H9 (cell line): ENCODE measurements around the gene MRPL57. TPM values are rescaled to one million over a fixed set of nuclear protein-coding genes. Genes with fewer than 3 reads are reported as not detected.

Experiments used
- DNase-seq: peaks from one replicate; pipeline ENCODE4 v3.0.0-alpha.2; 2017
- H2AFZ ChIP-seq: one replicate; pipeline ENCODE4 v1.6.1; 2013; ENCODE audit warnings: mild to moderate bottlenecking, low read length, control low read depth, moderate library complexity
- H2AK5ac ChIP-seq: 2 replicates; pipeline ENCODE4 v1.6.1; 2013; ENCODE audit warnings: low read length, control low read depth, mixed read lengths; ENCODE audit not compliant: insufficient read length
- H2BK120ac ChIP-seq: one replicate; pipeline ENCODE4 v1.6.1; 2013; ENCODE audit warnings: low read depth, mild to moderate bottlenecking, low read length, control low read depth, inconsistent platforms; ENCODE audit not compliant: poor library complexity, severe bottlenecking
- H2BK12ac ChIP-seq: 2 replicates; pipeline ENCODE4 v1.6.1; 2013; ENCODE audit warnings: low read length, control low read depth, mixed read lengths, low read depth; ENCODE audit not compliant: insufficient read length
- H2BK15ac ChIP-seq: 2 replicates; pipeline ENCODE4 v1.6.1; 2013; ENCODE audit warnings: low read depth, low read length, control low read depth
- H2BK20ac ChIP-seq: one replicate; pipeline ENCODE4 v1.6.1; 2013; ENCODE audit warnings: low read depth, mild to moderate bottlenecking, low read length, control low read depth, inconsistent platforms; ENCODE audit not compliant: poor library complexity, severe bottlenecking
- H2BK5ac ChIP-seq: 2 replicates; pipeline ENCODE4 v1.6.1; 2013; ENCODE audit warnings: low read length, control low read depth, mixed read lengths; ENCODE audit not compliant: insufficient read length
- H3K14ac ChIP-seq: 2 replicates; pipeline ENCODE4 v1.6.1; 2013; ENCODE audit warnings: low read length, control low read depth; ENCODE audit not compliant: insufficient read depth
- H3K18ac ChIP-seq: 2 replicates; pipeline ENCODE4 v1.6.1; 2013; ENCODE audit warnings: low read depth, mild to moderate bottlenecking, mixed read lengths, low read length, control low read depth; ENCODE audit not compliant: insufficient read length
- H3K23ac ChIP-seq: 2 replicates; pipeline ENCODE4 v1.6.1; 2013; ENCODE audit warnings: low read length, control low read depth, mixed read lengths, low read depth; ENCODE audit not compliant: insufficient read length
- H3K23me2 ChIP-seq: 2 replicates; pipeline ENCODE4 v1.6.1; 2013; ENCODE audit warnings: low read depth, mild to moderate bottlenecking, mixed read lengths, low read length, control low read depth; ENCODE audit not compliant: insufficient read length, poor library complexity, severe bottlenecking
- H3K27ac ChIP-seq: 2 replicates; pipeline ENCODE4 v1.5.1; 2013; ENCODE audit warnings: low read length, control low read depth, mixed read lengths, low read depth; ENCODE audit not compliant: insufficient read length
- H3K27me3 ChIP-seq: 2 replicates; pipeline ENCODE4 v1.6.1; 2013; ENCODE audit warnings: low read length, control low read depth, inconsistent platforms; ENCODE audit not compliant: insufficient read depth
- H3K4ac ChIP-seq: 2 replicates; pipeline ENCODE4 v1.6.1; 2013; ENCODE audit warnings: low read depth, mild to moderate bottlenecking, control low read depth, inconsistent platforms, low read length, moderate library complexity
- H3K4me1 ChIP-seq: 2 replicates; pipeline ENCODE4 v1.6.1; 2013; ENCODE audit warnings: low read length, control low read depth, inconsistent platforms; ENCODE audit not compliant: insufficient read depth
- H3K4me2 ChIP-seq: 2 replicates; pipeline ENCODE4 v1.6.1; 2013; ENCODE audit warnings: low read length, control low read depth, mixed read lengths; ENCODE audit not compliant: insufficient read length, insufficient read depth
- H3K56ac ChIP-seq: 2 replicates; pipeline ENCODE4 v1.6.1; 2013; ENCODE audit warnings: low read depth, mild to moderate bottlenecking, mixed read lengths, low read length, control low read depth; ENCODE audit not compliant: insufficient read length
- H3K79me1 ChIP-seq: 2 replicates; pipeline ENCODE4 v1.6.1; 2013; ENCODE audit warnings: low read depth, mild to moderate bottlenecking, moderate library complexity, low read length, control low read depth, inconsistent platforms; ENCODE audit not compliant: insufficient read depth, poor library complexity, severe bottlenecking
- H3K79me2 ChIP-seq: 2 replicates; pipeline ENCODE4 v1.6.1; 2013; ENCODE audit warnings: low read length, control low read depth, inconsistent platforms; ENCODE audit not compliant: insufficient read depth
- H3K9ac ChIP-seq: 2 replicates; pipeline ENCODE4 v1.6.1; 2013; ENCODE audit warnings: low read length, control low read depth, mixed read lengths; ENCODE audit not compliant: insufficient read length; ENCODE audit errors: extremely low read depth
- H3K9me3 ChIP-seq: one replicate; pipeline ENCODE4 v1.6.1; 2013; ENCODE audit warnings: low read depth, low read length, inconsistent platforms; ENCODE audit not compliant: control insufficient read depth
- H3T11ph ChIP-seq: one replicate; pipeline ENCODE4 v1.6.1; 2013; ENCODE audit warnings: mild to moderate bottlenecking, low read length, control low read depth, inconsistent platforms
- H4K20me1 ChIP-seq: one replicate; pipeline ENCODE4 v1.6.1; 2013; ENCODE audit not compliant: control insufficient read depth, insufficient read length, insufficient read depth
- H4K5ac ChIP-seq: 2 replicates; pipeline ENCODE4 v1.6.1; 2013; ENCODE audit warnings: low read depth, mild to moderate bottlenecking, mixed read lengths, low read length, control low read depth; ENCODE audit not compliant: insufficient read length
- H4K8ac ChIP-seq: replicated peaks from 2 replicates; pipeline ENCODE4 v1.6.1; 2013; ENCODE audit warnings: low read length, control low read depth, mixed read lengths, low read depth; ENCODE audit not compliant: insufficient read length
- H4K91ac ChIP-seq: 2 replicates; pipeline ENCODE4 v1.6.1; 2013; ENCODE audit warnings: low read depth, mild to moderate bottlenecking, moderate library complexity, mixed read lengths, low read length, control low read depth; ENCODE audit not compliant: insufficient read length
- H3K27ac Mint-ChIP-seq, 3 experiments: 2 replicates in 2 of 3; 3 replicates in 1 of 3; pipeline ENCODE4 v1.8.0; 2020 to 2021; ENCODE audit warnings: mixed read lengths in 3 of 3, mild to moderate bottlenecking in 1 of 3, moderate library complexity in 1 of 3
- H3K27me3 Mint-ChIP-seq: 2 replicates; pipeline ENCODE4 v1.8.0; 2021; ENCODE audit warnings: low read depth, mild to moderate bottlenecking, moderate library complexity, mixed read lengths
- H3K36me3 Mint-ChIP-seq, 3 experiments: 2 replicates in 2 of 3; 3 replicates in 1 of 3; pipeline ENCODE4 v1.8.0; 2020 to 2021; ENCODE audit warnings: low read depth in 3 of 3, mixed read lengths in 3 of 3; ENCODE audit not compliant: insufficient read depth in 1 of 3
- H3K4me1 Mint-ChIP-seq, 2 experiments: 2 replicates each; pipeline ENCODE4 v1.8.0; 2020; ENCODE audit warnings: mixed read lengths in 2 of 2
- H3K4me3 Mint-ChIP-seq, 2 experiments: 2 replicates in 1 of 2; 3 replicates in 1 of 2; pipeline ENCODE4 v1.8.0; 2020 to 2021; ENCODE audit warnings: mild to moderate bottlenecking in 2 of 2, mixed read lengths in 2 of 2, moderate library complexity in 1 of 2
- H3K9me3 Mint-ChIP-seq, 2 experiments: 2 replicates in 1 of 2; 3 replicates in 1 of 2; pipeline ENCODE4 v1.8.0; 2020; ENCODE audit warnings: mild to moderate bottlenecking in 2 of 2, mixed read lengths in 2 of 2, moderate library complexity in 1 of 2
- CTCF ChIP-seq: fragments of 200-600 bp; sonication (generic); conservative IDR thresholded peaks from 3 replicates; pipeline ENCODE4 v1.8.0; 2021; ENCODE audit warnings: antibody characterized with exemption, mild to moderate bottlenecking
- WGBS: extraction: QIAGEN DNeasy Blood & Tissue Kit; methylation state at CpG from one replicate; pipeline ENCODE4 v1.1.7; 2013; ENCODE audit warnings: missing lambda C conversion rate, low lambda C conversion rate, mixed read lengths; ENCODE audit not compliant: insufficient read length; ENCODE audit errors: extremely low coverage; 5-methylcytosine and 5-hydroxymethylcytosine counted together
- total RNA-seq: library from RNA; stranded (reverse); gene quantifications from 2 replicates; pipeline ENCODE4 v1.2.1, GENCODE V29; 2021

The MRPL57 gene
- total RNA-seq, 1 experiment from 2014 or later: 33.2 TPM

- no peaks in the 10 kb centered on the region for H3K4me1 ChIP-seq
- H2BK120ac ChIP-seq: no peak overlapping the region
- H3T11ph ChIP-seq: no peak overlapping the region
- no peak overlapping the region for H4K8ac ChIP-seq
- Mint-ChIP-seq H3K36me3 (peaks cover 2 to 10% (median 3%) of the 10 kb centered on the region in 3 experiments; a peak in 4 of 7 replicates), H3K4me1 (peaks cover 0 to 2% of the 10 kb centered on the region in 2 experiments; a peak in 1 of 4 replicates), H3K27ac (no peak overlapping the region; a peak in 1 of 7 replicates), H3K4me3 (no peak overlapping the region), H3K27me3 (no peaks in the 10 kb centered on the region; the same call in 1 of the 2 replicates), H3K9me3 (peaks cover 10 to 12% of the 10 kb centered on the region in 2 experiments)
- no peak overlapping the region for H3K14ac ChIP-seq
- H2AK5ac ChIP-seq: no peak overlapping the region
- no peaks in the 10 kb centered on the region for H3K27me3 ChIP-seq
- H2AFZ ChIP-seq: no peak overlapping the region
- H3K4me2 ChIP-seq: no peak overlapping the region
- no peak overlapping the region for H4K91ac ChIP-seq
- H2BK20ac ChIP-seq: no peak overlapping the region
- H2BK15ac ChIP-seq: no peak overlapping the region
- no peak overlapping the region for H4K5ac ChIP-seq
- H3K79me1 ChIP-seq: no peaks in the 10 kb centered on the region
- no peak overlapping the region for H2BK12ac ChIP-seq
- DNase-seq: no peak
- H2BK5ac ChIP-seq: no peak overlapping the region
- no peaks in the 10 kb centered on the region for H3K9me3 ChIP-seq
- no peak overlapping the region for H3K27ac ChIP-seq
- no peaks in the 10 kb centered on the region for H3K23me2 ChIP-seq
- H3K9ac ChIP-seq: no peak overlapping the region
- H3K79me2 ChIP-seq: no peaks in the 10 kb centered on the region
- H3K23ac ChIP-seq: no peak overlapping the region
- H3K56ac ChIP-seq: no peak overlapping the region
- no peaks in the 10 kb centered on the region for H4K20me1 ChIP-seq
- H3K4ac ChIP-seq: no peak overlapping the region
- no CpG with 5 or more reads among the region's 17 CpGs for WGBS
- no peak for TF ChIP-seq CTCF
- H3K18ac ChIP-seq: no peak overlapping the region
Observed at GRCh38 chr13:21225841-21226581, 49.6 kb downstream of the MRPL57 start.
